ENCODE results near the gene NCOR1. TPM values are rescaled to one million over a fixed set of nuclear protein-coding genes. Genes with fewer than 3 reads are reported as not detected.

The NCOR1 gene
- total and polyA plus RNA-seq, 9 of the 15 experiments (the other 6 are each of a cell fraction or from before 2014, with no cell fraction given) = 20.2 to 66.5 (median 50.9) TPM

DNA sequence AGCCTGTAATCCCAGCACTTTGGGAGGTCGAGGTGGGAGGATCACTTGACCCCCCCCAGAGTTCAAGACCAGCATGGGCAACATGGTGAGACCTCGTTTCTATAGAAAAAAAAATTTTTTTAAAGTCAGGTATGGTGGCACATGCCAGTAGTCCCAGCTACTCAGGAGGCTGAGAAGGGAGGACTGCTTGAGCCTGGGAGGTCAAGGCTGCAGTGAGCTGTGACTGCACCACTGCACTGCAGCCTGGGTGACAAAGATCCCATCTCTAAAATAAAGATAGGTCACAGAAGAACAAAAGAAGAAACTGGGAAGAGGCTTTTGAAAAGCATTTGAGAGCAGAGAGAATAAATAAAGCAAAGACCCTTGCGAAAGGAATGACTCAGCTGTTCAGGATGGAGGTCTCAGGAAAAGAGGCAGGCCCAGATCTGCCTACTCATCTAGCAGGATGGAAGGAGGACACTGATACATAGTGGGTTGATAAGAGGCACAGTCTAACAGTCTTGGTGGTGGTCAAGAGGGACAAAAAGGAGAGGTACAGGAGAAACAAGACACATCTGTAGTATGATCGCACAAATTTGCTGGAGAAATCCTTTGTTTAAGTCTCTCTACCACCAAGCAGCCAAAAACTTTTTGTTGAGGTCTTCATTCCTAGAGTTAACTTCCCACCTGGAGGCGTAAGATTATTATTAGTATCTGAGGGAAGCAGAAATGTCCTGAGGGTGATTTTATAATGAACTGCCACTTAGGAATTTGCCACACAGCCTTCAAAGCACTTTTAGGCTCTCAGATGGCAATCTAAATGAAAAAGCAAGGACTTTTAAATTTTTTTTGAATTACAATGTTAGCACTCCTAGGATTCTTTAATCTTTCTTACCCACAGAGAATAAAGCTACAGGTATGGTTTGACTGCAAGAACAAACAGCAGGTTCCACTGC is 233.4 kb downstream of the NCOR1 start (continued):
- TF ChIP-seq EHMT2 (IDR thresholded peaks at IDR 0.05) (0 out of 2 replicates have a peak, but pooled peaks have one; percentile 26), GATAD2A (IDR thresholded peaks at IDR 0.05) (0 out of 2 replicates have a peak, but pooled peaks have one; percentile 32), HIVEP1 (CRISPR knock-in tag; IDR thresholded peaks at IDR 0.05) (no peak), HDAC2 (IDR thresholded peaks at IDR 0.05) (peak; percentile 85), ZNF140 (CRISPR knock-in tag; IDR thresholded peaks at IDR 0.05) (no peak), TAL1 (IDR thresholded peaks at IDR 0.05) (peak; percentile 11; the same call in 1 of the 2 replicates), C11orf30 (IDR thresholded peaks at IDR 0.05; ENCODE audit: low read depth) (peak; percentile 97), EP300 (IDR thresholded peaks at IDR 0.05; ENCODE audit: low read length) (peak; percentile 65; the same call in 1 of the 2 replicates)
- TF ChIP-seq, protein P1, sequence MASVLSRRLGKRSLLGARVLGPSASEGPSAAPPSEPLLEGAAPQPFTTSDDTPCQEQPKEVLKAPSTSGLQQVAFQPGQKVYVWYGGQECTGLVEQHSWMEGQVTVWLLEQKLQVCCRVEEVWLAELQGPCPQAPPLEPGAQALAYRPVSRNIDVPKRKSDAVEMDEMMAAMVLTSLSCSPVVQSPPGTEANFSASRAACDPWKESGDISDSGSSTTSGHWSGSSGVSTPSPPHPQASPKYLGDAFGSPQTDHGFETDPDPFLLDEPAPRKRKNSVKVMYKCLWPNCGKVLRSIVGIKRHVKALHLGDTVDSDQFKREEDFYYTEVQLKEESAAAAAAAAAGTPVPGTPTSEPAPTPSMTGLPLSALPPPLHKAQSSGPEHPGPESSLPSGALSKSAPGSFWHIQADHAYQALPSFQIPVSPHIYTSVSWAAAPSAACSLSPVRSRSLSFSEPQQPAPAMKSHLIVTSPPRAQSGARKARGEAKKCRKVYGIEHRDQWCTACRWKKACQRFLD (CRISPR knock-in tag; IDR thresholded peaks at IDR 0.05) = peak; percentile 51; the same call in 1 of the 2 replicates
- TF ChIP-seq, protein P2, sequence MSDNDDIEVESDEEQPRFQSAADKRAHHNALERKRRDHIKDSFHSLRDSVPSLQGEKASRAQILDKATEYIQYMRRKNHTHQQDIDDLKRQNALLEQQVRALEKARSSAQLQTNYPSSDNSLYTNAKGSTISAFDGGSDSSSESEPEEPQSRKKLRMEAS (CRISPR knock-in tag; IDR thresholded peaks at IDR 0.05) = no peak
- TF ChIP-seq, protein P3, sequence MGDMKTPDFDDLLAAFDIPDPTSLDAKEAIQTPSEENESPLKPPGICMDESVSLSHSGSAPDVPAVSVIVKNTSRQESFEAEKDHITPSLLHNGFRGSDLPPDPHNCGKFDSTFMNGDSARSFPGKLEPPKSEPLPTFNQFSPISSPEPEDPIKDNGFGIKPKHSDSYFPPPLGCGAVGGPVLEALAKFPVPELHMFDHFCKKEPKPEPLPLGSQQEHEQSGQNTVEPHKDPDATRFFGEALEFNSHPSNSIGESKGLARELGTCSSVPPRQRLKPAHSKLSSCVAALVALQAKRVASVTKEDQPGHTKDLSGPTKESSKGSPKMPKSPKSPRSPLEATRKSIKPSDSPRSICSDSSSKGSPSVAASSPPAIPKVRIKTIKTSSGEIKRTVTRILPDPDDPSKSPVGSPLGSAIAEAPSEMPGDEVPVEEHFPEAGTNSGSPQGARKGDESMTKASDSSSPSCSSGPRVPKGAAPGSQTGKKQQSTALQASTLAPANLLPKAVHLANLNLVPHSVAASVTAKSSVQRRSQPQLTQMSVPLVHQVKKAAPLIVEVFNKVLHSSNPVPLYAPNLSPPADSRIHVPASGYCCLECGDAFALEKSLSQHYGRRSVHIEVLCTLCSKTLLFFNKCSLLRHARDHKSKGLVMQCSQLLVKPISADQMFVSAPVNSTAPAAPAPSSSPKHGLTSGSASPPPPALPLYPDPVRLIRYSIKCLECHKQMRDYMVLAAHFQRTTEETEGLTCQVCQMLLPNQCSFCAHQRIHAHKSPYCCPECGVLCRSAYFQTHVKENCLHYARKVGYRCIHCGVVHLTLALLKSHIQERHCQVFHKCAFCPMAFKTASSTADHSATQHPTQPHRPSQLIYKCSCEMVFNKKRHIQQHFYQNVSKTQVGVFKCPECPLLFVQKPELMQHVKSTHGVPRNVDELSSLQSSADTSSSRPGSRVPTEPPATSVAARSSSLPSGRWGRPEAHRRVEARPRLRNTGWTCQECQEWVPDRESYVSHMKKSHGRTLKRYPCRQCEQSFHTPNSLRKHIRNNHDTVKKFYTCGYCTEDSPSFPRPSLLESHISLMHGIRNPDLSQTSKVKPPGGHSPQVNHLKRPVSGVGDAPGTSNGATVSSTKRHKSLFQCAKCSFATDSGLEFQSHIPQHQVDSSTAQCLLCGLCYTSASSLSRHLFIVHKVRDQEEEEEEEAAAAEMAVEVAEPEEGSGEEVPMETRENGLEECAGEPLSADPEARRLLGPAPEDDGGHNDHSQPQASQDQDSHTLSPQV (IDR thresholded peaks at IDR 0.05) = peak; percentile 79
- TF ChIP-seq, protein P4, sequence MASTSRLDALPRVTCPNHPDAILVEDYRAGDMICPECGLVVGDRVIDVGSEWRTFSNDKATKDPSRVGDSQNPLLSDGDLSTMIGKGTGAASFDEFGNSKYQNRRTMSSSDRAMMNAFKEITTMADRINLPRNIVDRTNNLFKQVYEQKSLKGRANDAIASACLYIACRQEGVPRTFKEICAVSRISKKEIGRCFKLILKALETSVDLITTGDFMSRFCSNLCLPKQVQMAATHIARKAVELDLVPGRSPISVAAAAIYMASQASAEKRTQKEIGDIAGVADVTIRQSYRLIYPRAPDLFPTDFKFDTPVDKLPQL (IDR thresholded peaks at IDR 0.05; ENCODE audit: extremely low read depth, insufficient read length) = no peak
- TF ChIP-seq, protein P5, sequence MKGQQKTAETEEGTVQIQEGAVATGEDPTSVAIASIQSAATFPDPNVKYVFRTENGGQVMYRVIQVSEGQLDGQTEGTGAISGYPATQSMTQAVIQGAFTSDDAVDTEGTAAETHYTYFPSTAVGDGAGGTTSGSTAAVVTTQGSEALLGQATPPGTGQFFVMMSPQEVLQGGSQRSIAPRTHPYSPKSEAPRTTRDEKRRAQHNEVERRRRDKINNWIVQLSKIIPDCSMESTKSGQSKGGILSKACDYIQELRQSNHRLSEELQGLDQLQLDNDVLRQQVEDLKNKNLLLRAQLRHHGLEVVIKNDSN (CRISPR knock-in tag; IDR thresholded peaks at IDR 0.05) = no peak
- TF ChIP-seq, protein P6, sequence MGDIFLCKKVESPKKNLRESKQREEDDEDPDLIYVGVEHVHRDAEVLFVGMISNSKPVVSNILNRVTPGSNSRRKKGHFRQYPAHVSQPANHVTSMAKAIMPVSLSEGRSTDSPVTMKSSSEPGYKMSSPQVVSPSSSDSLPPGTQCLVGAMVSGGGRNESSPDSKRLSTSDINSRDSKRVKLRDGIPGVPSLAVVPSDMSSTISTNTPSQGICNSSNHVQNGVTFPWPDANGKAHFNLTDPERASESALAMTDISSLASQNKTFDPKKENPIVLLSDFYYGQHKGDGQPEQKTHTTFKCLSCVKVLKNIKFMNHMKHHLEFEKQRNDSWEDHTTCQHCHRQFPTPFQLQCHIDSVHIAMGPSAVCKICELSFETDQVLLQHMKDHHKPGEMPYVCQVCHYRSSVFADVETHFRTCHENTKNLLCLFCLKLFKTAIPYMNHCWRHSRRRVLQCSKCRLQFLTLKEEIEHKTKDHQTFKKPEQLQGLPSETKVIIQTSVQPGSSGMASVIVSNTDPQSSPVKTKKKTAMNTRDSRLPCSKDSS (IDR thresholded peaks at IDR 0.05; ENCODE audit: low read depth, partially characterized antibody) = no peak
- TF ChIP-seq, protein P7, sequence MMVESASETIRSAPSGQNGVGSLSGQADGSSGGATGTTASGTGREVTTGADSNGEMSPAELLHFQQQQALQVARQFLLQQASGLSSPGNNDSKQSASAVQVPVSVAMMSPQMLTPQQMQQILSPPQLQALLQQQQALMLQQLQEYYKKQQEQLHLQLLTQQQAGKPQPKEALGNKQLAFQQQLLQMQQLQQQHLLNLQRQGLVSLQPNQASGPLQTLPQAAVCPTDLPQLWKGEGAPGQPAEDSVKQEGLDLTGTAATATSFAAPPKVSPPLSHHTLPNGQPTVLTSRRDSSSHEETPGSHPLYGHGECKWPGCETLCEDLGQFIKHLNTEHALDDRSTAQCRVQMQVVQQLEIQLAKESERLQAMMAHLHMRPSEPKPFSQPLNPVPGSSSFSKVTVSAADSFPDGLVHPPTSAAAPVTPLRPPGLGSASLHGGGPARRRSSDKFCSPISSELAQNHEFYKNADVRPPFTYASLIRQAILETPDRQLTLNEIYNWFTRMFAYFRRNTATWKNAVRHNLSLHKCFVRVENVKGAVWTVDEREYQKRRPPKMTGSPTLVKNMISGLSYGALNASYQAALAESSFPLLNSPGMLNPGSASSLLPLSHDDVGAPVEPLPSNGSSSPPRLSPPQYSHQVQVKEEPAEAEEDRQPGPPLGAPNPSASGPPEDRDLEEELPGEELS (CRISPR knock-in tag; IDR thresholded peaks at IDR 0.05; ENCODE audit: borderline replicate concordance) = no peak
